Transverse colon (tissue), 4 donors: ENCODE data around the gene POU3F1. TPM values are rescaled to one million over a fixed set of nuclear protein-coding genes. Genes with fewer than 3 reads are reported as not detected.

ENCODE experiments used
- DNase-seq: peaks from one replicate; pipeline ENCODE4 v3.0.0-alpha.2; 2019
- H3K27ac ChIP-seq, 4 donors: fragments of 200-600 bp; sonication (generic); 2 replicates each; pipeline ENCODE4 v1.5.1; 2016 to 2018; ENCODE audit warnings: inconsistent platforms in 4 of 4
- H3K27me3 ChIP-seq: fragments of 200-600 bp; sonication (generic); 2 replicates; pipeline ENCODE4 v1.5.1; 2017; ENCODE audit warnings: inconsistent platforms
- H3K36me3 ChIP-seq, 4 donors: fragments of 200-600 bp; sonication (generic); 2 replicates each; pipeline ENCODE4 v1.5.1; 2017 to 2019; ENCODE audit warnings: inconsistent platforms in 4 of 4
- H3K4me1 ChIP-seq, 4 donors: fragments of 200-600 bp; sonication (generic); 2 replicates each; pipeline ENCODE4 v1.5.1; 2017 to 2020; ENCODE audit warnings: inconsistent platforms in 4 of 4
- H3K4me3 ChIP-seq, 4 donors: fragments of 200-600 bp; sonication (generic); 1 replicate in 1 of 4; 2 replicates in 3 of 4; pipeline versions ENCODE4 v1.5.1 to v1.6.1; 2017 to 2019; ENCODE audit warnings: inconsistent platforms in 4 of 4
- H3K9me3 ChIP-seq, 2 donors: fragments of 200-600 bp; sonication (generic); 2 replicates each; pipeline ENCODE4 v1.5.1; 2017 to 2019; ENCODE audit warnings: inconsistent platforms in 2 of 2
- CTCF ChIP-seq, 5 experiments: fragments of 200-600 bp in 3 of 5; fragments of 450-650 bp in 2 of 5; sonication (generic) in 3 of 5; IDR thresholded peaks; 1 replicate in 2 of 5; 2 replicates in 3 of 5; pipeline ENCODE4 v1.5.1; 2016 to 2017; ENCODE audit warnings: antibody characterized with exemption in 5 of 5, inconsistent platforms in 3 of 5, mild to moderate bottlenecking in 2 of 5, moderate library complexity in 1 of 5
- EP300 ChIP-seq: sonication (generic); formaldehyde crosslinking; IDR thresholded peaks from one replicate; pipeline ENCODE4 v1.6.1; 2017; ENCODE audit warnings: antibody characterized with exemption, low read depth
- POLR2A ChIP-seq: fragments of 450-650 bp; IDR thresholded peaks from one replicate; pipeline ENCODE4 v1.6.1; 2016; ENCODE audit warnings: antibody characterized with exemption, mild to moderate bottlenecking, moderate library complexity
- POLR2AphosphoS5 ChIP-seq, 3 donors: sonication (generic); formaldehyde crosslinking; IDR thresholded peaks; one replicate each; pipeline ENCODE4 v1.6.1; 2016; ENCODE audit warnings: antibody characterized with exemption in 3 of 3
- WGBS, 2 donors: methylation state at CpG; one replicate each; pipeline ENCODE4 v1.1.5; 2018; ENCODE audit warnings: low coverage in 1 of 2; 5-methylcytosine and 5-hydroxymethylcytosine counted together
- in situ Hi-C, 4 donors: fragments of 200-750 bp; cut with MboI; loops; one replicate each; pipeline versions ENCODE4 v1.15.0 to v1.15.1; 2017; ENCODE audit warnings: low sequenced_read_pairs in 3 of 4, low pct_ligation_motif_present in 1 of 4, low pct_unique_long_range_greater_than_20kb in 1 of 4
- intact Hi-C: fragments of 100-400 bp; cut with DNase I; formaldehyde crosslinking; loops from one replicate; pipeline ENCODE4 v1.15.1; 2023; ENCODE audit warnings: low total_unique reads
- total RNA-seq, 4 donors: library from RNA; depleted of rRNA; stranded (reverse); fragments of >200 nt; gene quantifications; one replicate each; pipeline ENCODE4 v1.1.0, GENCODE V29; 2016

POU3F1 gene
- total RNA-seq, 4 donors from 2014 or later = not detected

GRCh38 chr1:38031513-38031866 lies 15.1 kb downstream of the POU3F1 start:
- Histone ChIP-seq H3K4me1 (peaks cover 14 to 20% (median 18%) of the 10 kb centered on the region in 4 donors), H3K9me3 (no peaks in the 10 kb centered on the region), H3K27me3 (peaks cover 8% of the 10 kb centered on the region), H3K36me3 (no peaks in the 10 kb centered on the region), H3K4me3 (no peak overlapping the region), H3K27ac (no peak overlapping the region)
- no peak for TF ChIP-seq CTCF (IDR thresholded peaks at IDR 0.05)
- TF ChIP-seq POLR2A = no peak
- TF ChIP-seq POLR2AphosphoS5 (IDR thresholded peaks at IDR 0.05) = no peak
- TF ChIP-seq EP300 = no peak
- WGBS, 2 donors = 43 to 46% methylated on average over 2 to 3 of the region's 4 CpGs
- in situ Hi-C loops (loop anchor here in 1 of 4 donors (25.0 kb wide), 1 partner anchor 806 kb away; no protein-coding TSS in a partner anchor), intact Hi-C loops (no loop called here)
- no peak for DNase-seq

- no peak overlapping the region for H3K27ac ChIP-seq
- TF ChIP-seq POLR2AphosphoS5 (IDR thresholded peaks at IDR 0.05) = no peak
- no peak for TF ChIP-seq CTCF (IDR thresholded peaks at IDR 0.05)
- no peak for TF ChIP-seq POLR2A
- TF ChIP-seq EP300 = no peak
- intact Hi-C loops (no loop called here), in situ Hi-C loops (loop anchor here in 1 of 4 donors (25.0 kb wide), 1 partner anchor 806 kb away; no protein-coding TSS in a partner anchor)
- peaks cover 8% of the 10 kb centered on the region for H3K27me3 ChIP-seq
- H3K9me3 ChIP-seq = no peaks in the 10 kb centered on the region
- H3K4me1 ChIP-seq = peaks cover 14 to 20% (median 18%) of the 10 kb centered on the region in 4 donors
- no peak for DNase-seq
- H3K4me3 ChIP-seq = no peak overlapping the region
- no peaks in the 10 kb centered on the region for H3K36me3 ChIP-seq
- WGBS, 2 donors = 50 to 78% methylated on average over 1 to 17 of the region's 17 CpGs
These were observed 15.7 kb downstream of the POU3F1 start for GRCh38 chr1:38030596-38031512.

GRCh38 chr1:38029685-38030511 lies 16.7 kb downstream of the POU3F1 start:
- no peaks in the 10 kb centered on the region for H3K9me3 ChIP-seq
- TF ChIP-seq POLR2AphosphoS5 (IDR thresholded peaks at IDR 0.05) (no peak), EP300 (no peak), POLR2A (no peak), CTCF (IDR thresholded peaks at IDR 0.05) (no peak)
- H3K27me3 ChIP-seq = peaks cover 8% of the 10 kb centered on the region
- DNase-seq = peak; percentile 21
- no peak overlapping the region for H3K4me3 ChIP-seq
- H3K4me1 ChIP-seq = peaks cover 14 to 20% (median 18%) of the 10 kb centered on the region in 4 donors
- in situ Hi-C loops = loop anchor here in 2 of 4 donors (10.0 to 25.0 kb wide), 2 partner anchors 805 to 807 kb away; no protein-coding TSS in a partner anchor
- WGBS, 2 donors = 13% methylated on average over 12 of the region's 12 CpGs; no CpG with 5 or more reads in 1 of the 2 donors
- intact Hi-C loops = no loop called here
- peak overlapping the region in 2 of 4 donors; percentile 11 to 35 for H3K27ac ChIP-seq
- H3K36me3 ChIP-seq = peaks cover 0 to 9% (median 3%) of the 10 kb centered on the region in 4 donors
